ENCODE measurements around the gene CALR3. TPM values are rescaled to one million over a fixed set of nuclear protein-coding genes. Genes with fewer than 3 reads are reported as not detected.

The CALR3 gene
- total and polyA plus RNA-seq, 10 of the 15 experiments (the other 5 are each of a cell fraction or from before 2014, with no cell fraction given): 0.05 to 0.45 (median 0.12) TPM; not detected in 2

- H3K36me3 ChIP-seq (ENCODE audit: control insufficient read depth in 2 of 2, insufficient read depth in 2 of 2, low read length in 1 of 2): no peaks in the 10 kb centered on the region; a peak in 3 of 4 replicates
- no peak overlapping the region for H2AFZ ChIP-seq (ENCODE audit: control insufficient read depth, low read depth, low read length)
- BruUV-seq (replicated peaks): no TSS peak
- peak overlapping the region; percentile 63 for H3K9ac ChIP-seq (ENCODE audit: control insufficient read depth, insufficient read depth, low read length)
- CTCF ChIA-PET: no interaction called here
- peaks cover 79% of the 10 kb centered on the region for H3K79me2 ChIP-seq (ENCODE audit: control insufficient read depth, insufficient read depth, low read length)
- peak overlapping the region; percentile 75 for H3K27ac ChIP-seq (ENCODE audit: control insufficient read depth, insufficient read depth)
- no peaks in the 10 kb centered on the region for H3K9me3 ChIP-seq (replicated peaks; ENCODE audit: control insufficient read depth, insufficient read depth, low read length)
- no peaks in the 10 kb centered on the region; a peak in 1 of 4 replicates for H3K27me3 ChIP-seq (replicated peaks in 1 of 2; ENCODE audit: control insufficient read depth in 2 of 2, insufficient read depth in 2 of 2, low read length in 1 of 2)
- no peak overlapping the region for H3K4me3 ChIP-seq
- H3K4me1 ChIP-seq (ENCODE audit: control insufficient read depth, insufficient read depth, low read length): peaks cover 30% of the 10 kb centered on the region
- H3K4me2 ChIP-seq (ENCODE audit: control insufficient read depth, insufficient read depth): peak overlapping the region; percentile 96
- FAIRE-seq (no peak), DNase-seq (ENCODE audit: low read depth, low spot score) (no peak), ATAC-seq (peak; percentile 33)
- TF ChIP-seq IKZF2 (IDR thresholded peaks at IDR 0.05) (peak; percentile 37 to 38; a peak in 2 of 4 replicates), LARP7 (IDR thresholded peaks at IDR 0.05) (no peak), IKZF1 (conservative IDR thresholded peaks at IDR 0.05) (peak; percentile 21)
- WGBS (ENCODE audit: insufficient coverage, insufficient replicate concordance, low lambda C conversion rate, missing lambda C conversion rate): 64% methylated on average over 8 of the region's 8 CpGs
- H4K20me1 ChIP-seq (ENCODE audit: control insufficient read depth, insufficient read depth): no peaks in the 10 kb centered on the region; the same call in 1 of the 2 replicates
- in situ Hi-C loops (cut with MboI) (no loop called here), intact Hi-C loops (cut with micrococcal nuclease; ENCODE audit: unreplicated experiment) (no loop called here)
- SMC1A ChIA-PET (ENCODE audit: uncharacterized antibody, unreplicated experiment): interaction anchor here (1.1 kb wide), 1 partner anchor 8 kb away, joined by 4 read pairs; no protein-coding TSS in a partner anchor
- RAD21 ChIA-PET (ENCODE audit: unreplicated experiment): no interaction called here
- POLR2A ChIA-PET: interaction anchor here (0.6 to 1.7 kb wide), 4 partner anchors 10 to 302 kb away, joined by 3 to 8 read pairs (median 4); no protein-coding TSS in a partner anchor
These were observed 38.0 kb downstream of the CALR3 start for GRCh38 chr19:16457954-16458331.

- no TSS peak for BruUV-seq (replicated peaks)
- ChIA-PET RAD21 (ENCODE audit: unreplicated experiment) (interaction anchor here (0.5 to 2.2 kb wide), 4 partner anchors 10 to 157 kb away, joined by 3 to 7 read pairs (median 4); partner anchors contain the start of genes C19orf44 and CALR3), POLR2A (interaction anchor here (0.6 to 1.7 kb wide), 4 partner anchors 10 to 301 kb away, joined by 3 to 8 read pairs (median 4); no protein-coding TSS in a partner anchor), CTCF (no interaction called here), SMC1A (ENCODE audit: uncharacterized antibody, unreplicated experiment) (interaction anchor here (1.1 kb wide), 1 partner anchor 8 kb away, joined by 4 read pairs; no protein-coding TSS in a partner anchor)
- 15% methylated on average over 16 of the region's 16 CpGs for WGBS (ENCODE audit: insufficient coverage, insufficient replicate concordance, low lambda C conversion rate, missing lambda C conversion rate)
- DNase-seq (ENCODE audit: low read depth, low spot score) (no peak), FAIRE-seq (no peak), ATAC-seq (peak; percentile 62)
- intact Hi-C loops (cut with micrococcal nuclease; ENCODE audit: unreplicated experiment) (no loop called here), in situ Hi-C loops (cut with MboI) (no loop called here)
- no peaks in the 10 kb centered on the region for H4K20me1 ChIP-seq (ENCODE audit: control insufficient read depth, insufficient read depth)
- H3K27me3 ChIP-seq (replicated peaks in 1 of 2; ENCODE audit: control insufficient read depth in 2 of 2, insufficient read depth in 2 of 2, low read length in 1 of 2): no peaks in the 10 kb centered on the region; a peak in 1 of 4 replicates
- peak overlapping the region; percentile 75 for H3K27ac ChIP-seq (ENCODE audit: control insufficient read depth, insufficient read depth)
- H3K9ac ChIP-seq (ENCODE audit: control insufficient read depth, insufficient read depth, low read length): peak overlapping the region; percentile 63
- peak overlapping the region; percentile 96 for H3K4me2 ChIP-seq (ENCODE audit: control insufficient read depth, insufficient read depth)
- H3K4me1 ChIP-seq (ENCODE audit: control insufficient read depth, insufficient read depth, low read length): peaks cover 25% of the 10 kb centered on the region
- H3K79me2 ChIP-seq (ENCODE audit: control insufficient read depth, insufficient read depth, low read length): peaks cover 76% of the 10 kb centered on the region
- H3K36me3 ChIP-seq (ENCODE audit: control insufficient read depth in 2 of 2, insufficient read depth in 2 of 2, low read length in 1 of 2): no peaks in the 10 kb centered on the region; a peak in 2 of 4 replicates
- H3K4me3 ChIP-seq: peak overlapping the region; percentile 38; the same call in 1 of the 2 replicates
- no peaks in the 10 kb centered on the region for H3K9me3 ChIP-seq (replicated peaks; ENCODE audit: control insufficient read depth, insufficient read depth, low read length)
- H2AFZ ChIP-seq (ENCODE audit: control insufficient read depth, low read depth, low read length): no peak overlapping the region
- TF ChIP-seq IKZF2 (IDR thresholded peaks at IDR 0.05) (peak in 1 of 2 experiments; percentile 33; a peak in 3 of 4 replicates), MEF2B (IDR thresholded peaks at IDR 0.05; ENCODE audit: partially characterized antibody, poor library complexity, severe bottlenecking) (peak; percentile 16), EGR1 (IDR thresholded peaks at IDR 0.05; ENCODE audit: borderline replicate concordance in 1 of 2, low read depth in 2 of 2, low read length in 2 of 2) (peak in 1 of 2 experiments; percentile 80; a peak in 2 of 3 replicates), MAX (IDR thresholded peaks at IDR 0.05; ENCODE audit: low read depth, low read length) (0 out of 2 replicates have a peak, but pooled peaks have one; percentile 24), SMARCA5 (IDR thresholded peaks at IDR 0.05) (no peak), ZZZ3 (IDR thresholded peaks at IDR 0.05; ENCODE audit: control insufficient read depth, insufficient read length, low read depth) (no peak), EP300 (IDR thresholded peaks at IDR 0.05; ENCODE audit: borderline replicate concordance in 1 of 2, control insufficient read depth in 1 of 2, low read depth in 2 of 2, low read length in 2 of 2) (0 out of 4 replicates have a peak, but pooled peaks of 1 of the 2 experiments have one; percentile 8), EED (IDR thresholded peaks at IDR 0.05; ENCODE audit: low read depth) (peak; percentile 87), PAX8 (IDR thresholded peaks at IDR 0.05) (no peak), ZNF384 (IDR thresholded peaks at IDR 0.05; ENCODE audit: borderline replicate concordance, low read depth, low read length) (no peak), HDGF (IDR thresholded peaks at IDR 0.05) (0 out of 2 replicates have a peak, but pooled peaks have one; percentile 28), RUNX3 (IDR thresholded peaks at IDR 0.05; ENCODE audit: low read length) (0 out of 2 replicates have a peak, but pooled peaks have one; percentile 4)
These were observed 38.6 kb downstream of the CALR3 start for GRCh38 chr19:16457195-16457953.

All from GM12878 (cell line).